Stimulated activated CD4-positive, alpha-beta T cell treated with anti-CD3 and anti-CD28 coated beads, Interleukin-12 subunit alpha, Interleukin-12 subunit beta, amount 100 ng/mL, for 4 hours (primary cell): ENCODE results near the gene AIPL1.

Experiments
- DNase-seq: peaks from one replicate; pipeline ENCODE4 v3.0.0-alpha.2; 2020

AIPL1 gene

DNA sequence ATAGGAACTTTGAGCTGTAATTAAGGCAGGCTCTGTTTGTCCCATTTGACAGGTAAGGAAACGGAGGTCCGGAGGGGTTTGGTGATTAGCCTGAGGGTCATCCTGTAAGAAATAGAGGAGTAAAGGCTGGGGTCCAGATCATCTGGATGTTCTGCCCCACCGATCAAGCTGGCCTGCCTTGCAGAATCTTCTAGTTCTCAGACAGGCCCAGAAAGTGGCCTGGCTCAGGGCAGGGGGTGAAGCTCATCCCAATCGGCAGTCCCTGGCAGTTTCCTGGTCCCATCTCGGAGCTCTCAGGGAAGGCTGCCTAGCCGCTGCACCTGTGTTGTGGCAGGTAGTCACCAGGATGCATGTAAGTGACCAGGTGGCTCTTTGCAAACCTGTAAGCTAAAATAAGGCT lies 13.6 kb upstream of the AIPL1 start:
- no peak for DNase-seq

DNA sequence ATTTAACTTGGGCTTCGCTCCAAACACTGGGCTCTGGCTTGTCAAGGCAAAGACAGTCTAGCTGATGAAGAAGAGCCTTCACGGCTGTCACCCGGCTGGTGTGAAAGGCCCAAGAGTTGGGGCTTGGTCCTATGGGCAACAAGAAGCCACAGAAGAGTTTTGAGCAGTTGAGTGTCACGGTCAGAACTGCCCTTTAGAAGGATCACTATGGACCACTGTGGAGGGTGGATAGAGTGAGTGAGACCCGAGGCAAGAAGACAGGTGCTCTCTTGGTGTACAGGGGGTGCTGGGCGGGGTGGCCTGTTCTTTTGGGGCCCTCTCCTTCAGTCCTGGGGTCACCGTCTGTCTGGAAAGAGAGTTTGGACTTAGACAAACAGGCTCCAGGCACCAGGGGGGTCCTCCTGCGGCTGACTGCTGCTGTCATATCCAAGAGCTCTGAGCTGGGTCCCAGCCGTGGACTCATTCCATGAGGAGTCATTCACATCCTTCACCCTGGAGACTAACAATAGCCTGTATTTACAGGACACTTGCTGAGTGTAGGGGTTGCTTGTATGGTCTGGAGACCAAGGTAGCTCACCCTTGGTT lies 11.7 kb upstream of the AIPL1 start:
- no peak for DNase-seq

DNA sequence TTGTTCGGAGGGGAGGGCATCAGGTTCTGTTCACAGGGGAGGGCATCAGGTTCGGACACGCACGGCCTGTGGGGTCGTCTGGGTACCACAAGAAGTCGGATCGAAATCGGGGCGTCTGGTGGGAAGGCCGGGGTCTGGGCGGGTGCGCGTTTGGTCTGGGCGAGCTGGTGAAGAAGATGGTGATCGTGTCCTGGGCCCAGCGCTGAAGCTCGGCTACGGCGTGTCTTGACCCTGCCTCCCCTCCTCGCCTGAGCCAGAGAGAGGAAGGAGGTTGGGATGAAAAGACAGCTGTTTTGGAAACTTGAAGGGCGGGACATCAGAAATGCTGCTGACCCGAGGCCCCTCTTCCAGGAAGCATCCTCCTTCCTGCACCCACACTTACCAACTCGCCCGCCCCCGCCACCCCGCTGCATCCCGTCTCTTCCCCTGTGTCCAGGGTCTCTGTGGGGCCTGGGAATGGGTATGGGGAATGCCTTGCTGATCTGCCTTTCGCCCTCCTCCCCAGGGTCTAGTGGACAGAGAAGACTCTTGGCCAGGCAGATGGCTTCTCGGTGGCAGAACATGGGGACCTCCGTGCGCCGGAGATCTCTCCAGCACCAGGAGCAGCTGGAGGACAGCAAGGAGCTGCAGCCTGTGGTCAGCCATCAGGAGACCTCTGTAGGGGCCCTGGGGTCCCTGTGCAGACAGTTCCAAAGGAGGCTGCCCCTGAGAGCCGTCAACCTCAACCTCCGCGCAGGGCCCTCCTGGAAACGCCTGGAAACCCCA lies 9.8 kb upstream of the AIPL1 start:
- no peak for DNase-seq

DNA sequence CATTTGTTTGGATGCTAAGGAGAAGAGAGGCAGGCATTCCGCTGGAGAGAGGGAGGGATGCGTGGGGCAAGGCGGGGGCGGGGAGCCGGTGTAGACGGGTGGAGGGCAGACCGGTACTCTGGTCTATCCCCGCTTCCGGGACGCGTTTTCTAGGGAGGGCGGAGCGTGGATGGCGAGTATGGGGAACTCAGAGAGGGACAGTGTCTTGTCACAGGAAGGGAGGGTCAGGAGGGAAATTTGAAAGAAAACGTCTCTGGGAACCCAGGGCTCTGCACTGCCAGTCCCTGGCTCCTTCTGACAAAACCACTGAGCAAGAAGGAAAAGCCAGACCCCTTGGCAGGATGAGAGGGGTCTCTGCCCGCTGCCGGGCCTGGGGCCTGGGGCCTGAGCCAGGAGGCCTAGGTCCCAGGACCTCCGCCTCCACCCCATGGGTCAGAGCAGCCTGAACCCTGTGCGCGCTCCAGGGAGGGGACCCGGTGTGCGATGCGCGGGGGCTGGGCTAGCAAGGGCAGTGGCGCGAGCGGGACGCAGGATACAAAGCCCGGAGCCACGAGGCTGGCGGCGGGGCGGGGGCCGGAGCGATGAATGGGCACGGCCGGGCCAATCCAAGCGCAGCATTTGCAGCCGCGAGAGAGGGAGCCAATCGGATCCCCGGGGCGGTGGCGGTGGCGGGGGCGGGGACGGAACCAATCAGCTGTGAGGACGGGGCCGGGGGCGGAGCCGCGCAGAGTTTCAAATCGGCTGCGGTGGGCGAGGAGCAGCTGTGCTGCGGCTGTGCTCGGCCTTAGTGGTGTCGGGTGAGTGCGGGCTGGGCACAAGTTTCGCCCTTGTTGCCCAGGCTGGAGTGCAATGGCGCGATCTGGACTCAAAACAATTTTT lies 9.0 kb upstream of the AIPL1 start, which contains the start of gene PIMREG:
TSS of gene PIMREG (plus strand) at position 764 of the 879 bp plus-strand sequence. CDS start 656 bp downstream, outside the sequence.
- DNase-seq: peak; percentile 95

DNA sequence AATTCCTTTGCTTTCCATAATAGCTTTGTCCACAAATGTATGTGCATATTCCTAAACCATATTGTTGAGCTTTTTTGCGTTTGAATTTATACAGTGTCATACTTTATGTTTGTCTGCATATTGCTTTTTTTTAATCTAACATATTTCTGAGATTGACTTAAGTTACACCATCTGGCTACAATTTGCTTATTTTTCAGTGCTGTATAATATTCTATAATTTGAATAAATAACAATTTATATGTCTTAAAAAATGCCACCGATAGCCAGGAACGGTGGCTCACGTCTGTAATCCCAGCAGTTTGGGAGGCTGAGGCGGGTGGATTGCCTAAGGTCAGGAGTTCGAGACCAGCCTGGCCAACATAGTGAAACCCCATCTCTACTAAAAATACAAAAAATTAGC lies 7.9 kb upstream of the AIPL1 start:
- DNase-seq: no peak

DNA sequence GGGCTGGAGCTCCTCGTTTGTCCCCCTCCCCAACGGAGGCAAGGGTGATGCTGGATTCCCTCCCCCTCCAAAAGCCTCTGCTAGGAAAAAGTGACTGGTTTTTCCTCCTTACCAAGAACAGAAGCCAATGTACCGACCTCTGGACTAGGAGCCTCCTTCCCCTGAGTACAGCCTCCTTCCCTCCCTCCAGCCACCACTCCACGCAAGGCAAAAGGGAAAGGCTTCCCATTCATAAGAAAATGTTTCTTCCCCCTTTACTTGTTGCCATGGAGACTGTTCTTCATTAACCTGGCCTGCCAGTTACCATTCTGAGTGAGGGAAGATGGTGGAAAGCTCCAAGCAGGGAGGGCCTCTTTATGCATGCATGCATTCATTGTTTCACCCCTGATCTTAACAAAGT lies 5.0 kb upstream of the AIPL1 start:
- no peak for DNase-seq

DNA sequence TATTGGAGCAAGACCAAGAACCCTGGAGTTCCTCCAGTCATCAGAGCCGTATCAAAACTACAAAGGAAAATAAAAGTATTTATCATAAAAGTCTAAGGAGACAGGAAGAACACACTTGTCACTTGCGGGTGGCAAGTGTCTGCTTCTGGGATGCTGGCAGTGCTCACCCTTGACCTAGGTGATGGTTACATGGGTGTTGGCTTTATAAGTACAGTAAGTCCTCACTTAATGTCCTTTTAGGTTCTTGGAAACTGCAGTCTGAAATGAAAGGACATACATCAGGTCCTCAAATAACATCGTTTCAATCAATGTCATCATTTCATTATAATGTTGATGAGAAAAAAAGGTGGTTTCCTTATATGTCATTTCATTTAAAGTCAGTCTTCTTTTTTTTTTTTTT lies 3.0 kb upstream of the AIPL1 start:
- DNase-seq: no peak

DNA sequence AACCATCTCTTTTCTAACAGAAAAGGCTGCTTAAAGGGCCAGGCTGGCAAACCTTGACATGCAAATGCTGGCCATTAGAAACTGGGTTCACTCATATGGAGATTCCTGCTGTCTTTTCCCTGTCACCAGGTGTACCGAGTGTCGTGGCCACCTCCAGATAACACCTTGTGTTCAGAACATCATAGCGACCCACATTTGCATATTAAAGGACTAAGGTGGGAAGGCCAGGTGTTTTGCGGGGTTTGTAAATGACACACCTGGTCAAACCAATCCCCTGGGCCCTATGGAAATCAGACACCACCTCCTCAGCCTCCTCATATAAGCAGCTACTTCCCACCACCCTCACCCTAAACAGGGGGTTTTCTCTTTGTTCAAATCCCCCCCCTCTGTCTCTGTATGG lies 2.5 kb upstream of the AIPL1 start:
- no peak for DNase-seq

DNA sequence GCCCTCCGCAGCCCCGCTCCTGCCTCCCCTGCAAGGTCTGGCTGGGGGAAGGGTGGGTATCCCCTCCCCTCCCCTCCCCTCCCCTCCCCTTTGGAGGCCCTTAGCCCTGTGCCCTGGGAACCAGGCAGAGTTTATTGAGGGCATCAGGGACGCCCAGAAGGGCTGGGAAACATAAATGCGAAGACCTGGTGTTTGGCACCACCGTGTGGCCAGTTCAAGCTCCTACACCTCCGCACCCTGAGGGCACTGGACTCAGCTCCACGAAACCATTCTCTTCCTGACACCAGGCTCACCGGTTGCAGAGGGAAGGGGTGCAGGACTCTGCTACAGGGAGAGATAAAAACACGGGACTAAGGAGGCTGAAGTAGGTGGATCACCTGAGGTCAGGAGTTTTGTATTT lies 1.0 kb upstream of the AIPL1 start:
- DNase-seq: peak; percentile 55

DNA sequence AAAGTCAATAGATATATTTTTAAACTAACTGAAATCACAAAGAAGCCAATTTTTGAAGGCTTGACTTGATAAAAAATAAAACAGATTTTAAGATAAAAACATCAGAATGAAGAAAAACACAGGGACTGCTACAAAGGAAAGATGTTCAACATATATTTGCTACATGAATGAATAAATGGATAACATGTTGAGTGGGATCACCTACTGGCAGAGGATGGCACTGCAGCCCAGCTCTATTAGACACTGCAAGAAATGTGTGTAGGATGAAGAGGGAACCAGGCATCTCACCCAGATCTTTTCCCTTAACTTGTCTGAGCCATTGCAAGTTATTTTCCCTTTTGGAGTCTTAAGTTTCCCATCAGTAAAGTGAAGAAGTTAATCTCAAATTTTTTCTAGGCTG lies 4.2 kb downstream of the AIPL1 start:
- DNase-seq: no peak

DNA sequence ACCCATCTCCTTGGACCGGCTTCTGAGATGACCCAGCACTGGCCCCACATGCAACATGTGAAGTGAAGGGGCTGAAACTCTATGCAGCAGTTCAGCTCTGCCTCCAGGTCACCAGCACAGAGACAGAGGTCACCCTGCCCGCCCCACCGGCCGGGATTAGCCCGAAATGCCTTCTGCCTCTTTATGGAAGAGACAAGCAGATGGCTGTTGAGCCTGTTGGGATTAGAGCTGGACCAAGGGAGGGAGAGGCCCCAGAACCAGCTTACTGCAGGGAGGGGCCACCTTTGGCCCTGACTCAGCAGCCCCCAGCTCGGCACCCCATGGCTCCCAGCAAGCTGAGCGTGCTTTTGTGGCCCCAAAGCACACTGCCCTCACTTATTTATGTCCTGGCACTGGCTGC lies 5.7 kb downstream of the AIPL1 start:
- no peak for DNase-seq

DNA sequence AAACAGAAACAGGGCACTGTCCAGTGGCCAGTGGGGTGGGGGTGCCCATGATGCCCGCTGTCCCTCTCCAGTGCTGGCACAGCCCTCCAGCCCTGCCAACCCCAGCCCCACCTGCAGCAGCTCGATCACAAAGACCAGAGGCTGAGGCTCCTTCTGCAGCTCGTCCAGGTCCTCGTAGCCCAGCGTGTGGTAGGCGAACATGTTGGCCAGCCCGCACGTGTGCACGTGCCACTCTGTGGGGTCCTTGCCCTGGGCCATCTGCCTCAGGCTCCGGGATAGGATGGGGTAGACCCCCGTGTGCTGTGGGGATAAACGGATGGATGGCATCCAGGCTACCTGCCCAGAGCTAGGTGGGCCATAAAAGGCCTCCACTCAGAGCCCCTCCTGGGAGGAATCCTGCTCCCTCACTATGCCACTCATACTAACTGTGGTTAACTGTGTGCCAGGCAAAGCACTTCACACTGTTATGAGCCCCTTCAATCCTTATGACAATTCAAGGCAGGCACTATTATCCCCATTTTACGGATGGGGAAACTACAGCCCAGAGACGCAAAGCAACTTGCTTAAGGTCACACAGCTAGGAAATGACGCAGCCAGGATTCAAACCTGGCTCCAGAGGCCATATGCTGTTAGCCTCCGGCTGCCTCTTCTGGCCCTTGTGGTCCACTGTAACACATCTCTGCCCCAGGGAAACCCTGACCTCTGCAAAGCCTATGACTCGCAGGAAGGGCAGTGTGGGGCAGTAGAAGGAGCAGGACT lies 6.5 kb downstream of the AIPL1 start:
- DNase-seq: no peak

DNA sequence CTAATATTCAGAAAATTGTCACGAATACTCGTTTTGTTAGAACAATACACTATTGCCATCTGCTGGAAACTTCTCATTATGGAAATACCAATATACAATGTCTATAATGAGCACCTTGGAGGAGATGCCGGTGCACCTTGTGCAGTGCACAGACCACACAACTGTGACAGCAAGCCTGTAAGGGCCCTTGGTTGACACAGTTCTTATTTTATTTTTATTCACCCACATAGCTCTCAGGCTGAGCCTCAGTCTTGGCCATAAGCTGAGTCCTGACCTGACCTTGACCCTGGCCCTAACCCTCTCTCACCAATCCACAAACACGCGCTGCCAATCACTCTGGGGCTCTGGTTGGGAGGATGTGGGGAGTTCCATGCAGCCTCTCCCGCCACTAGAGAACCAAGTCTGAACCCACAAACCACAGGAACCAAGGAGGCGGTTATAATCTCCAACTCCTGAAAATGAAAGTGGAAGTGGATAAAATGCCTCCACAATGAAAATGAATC lies 7.6 kb downstream of the AIPL1 start:
- DNase-seq: no peak

DNA sequence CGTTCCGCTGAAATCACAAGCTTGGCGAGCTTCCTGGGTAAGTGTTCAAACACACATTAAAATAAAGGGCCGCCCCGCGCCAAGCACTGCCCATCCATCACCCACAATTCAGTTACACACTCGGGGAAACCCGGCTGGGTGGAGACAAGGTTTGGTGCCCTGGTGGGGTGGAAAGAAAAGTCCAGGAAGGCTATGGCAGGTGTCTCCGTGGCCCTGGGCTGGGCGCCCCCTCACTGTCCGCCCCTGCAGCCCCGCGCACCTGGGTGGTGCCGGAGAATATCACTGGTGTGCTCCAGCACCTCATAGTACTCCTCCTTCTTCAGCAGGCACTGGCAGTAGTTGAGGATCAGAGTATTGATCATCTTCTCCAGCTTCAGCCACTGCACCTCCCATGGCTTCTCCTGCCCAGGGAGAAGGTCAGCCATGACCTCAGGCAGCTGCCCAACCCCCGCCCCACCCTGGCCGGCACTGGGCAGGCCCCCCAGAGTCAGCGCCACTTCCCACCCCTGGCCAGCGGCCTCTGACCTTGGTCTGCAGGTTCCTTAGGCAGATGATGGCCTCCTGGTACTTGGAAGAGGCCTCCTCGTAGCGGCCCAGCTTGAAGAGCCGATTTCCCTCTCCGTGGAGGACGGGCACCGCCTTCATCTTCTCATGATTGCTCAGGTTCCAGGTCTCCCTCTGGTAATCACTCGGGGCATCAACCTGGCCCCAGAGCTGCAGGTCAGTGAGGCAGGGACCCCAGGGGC lies 8.4 kb downstream of the AIPL1 start:
- no peak for DNase-seq

DNA sequence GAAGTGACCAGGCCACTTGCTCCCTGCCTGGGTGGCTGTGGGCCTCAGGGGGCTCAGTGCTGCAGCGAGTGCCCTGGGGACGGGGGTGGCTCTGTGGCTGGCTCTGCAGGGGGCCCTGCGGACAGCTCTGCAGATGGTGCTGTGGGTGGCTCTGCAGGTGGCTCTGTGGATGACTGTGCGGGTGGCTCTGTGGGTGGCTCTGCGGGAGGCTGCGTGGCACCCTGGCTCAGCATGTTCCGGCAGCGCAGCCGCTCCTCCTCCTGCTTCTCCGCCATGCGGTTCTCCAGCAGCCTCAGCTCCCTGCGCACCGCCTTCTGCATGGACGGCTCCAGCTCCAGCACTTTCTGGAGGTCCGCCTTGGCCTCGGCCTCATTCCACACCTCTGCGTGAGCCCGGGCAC lies 9.5 kb downstream of the AIPL1 start:
- DNase-seq: no peak

DNA sequence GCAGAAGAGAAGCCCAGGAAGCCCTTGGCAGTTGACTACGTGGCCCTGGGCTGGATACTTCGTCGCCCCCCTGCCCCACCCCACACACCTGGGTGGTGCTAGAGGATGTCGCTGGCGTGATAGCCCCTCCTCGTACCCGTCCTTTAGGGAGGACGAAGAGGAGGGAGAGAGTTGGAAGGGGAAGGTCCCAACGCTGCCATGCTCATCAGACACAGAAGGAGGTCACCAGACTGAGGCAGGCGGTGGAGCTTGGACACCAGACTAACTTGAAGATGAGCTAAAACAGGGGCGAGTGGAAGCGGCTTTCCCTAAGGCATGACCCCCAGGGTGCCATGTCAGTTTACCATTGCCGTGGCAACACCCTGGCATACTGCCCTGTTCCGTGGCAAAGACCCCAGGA lies 11.0 kb downstream of the AIPL1 start:
- DNase-seq: no peak

DNA sequence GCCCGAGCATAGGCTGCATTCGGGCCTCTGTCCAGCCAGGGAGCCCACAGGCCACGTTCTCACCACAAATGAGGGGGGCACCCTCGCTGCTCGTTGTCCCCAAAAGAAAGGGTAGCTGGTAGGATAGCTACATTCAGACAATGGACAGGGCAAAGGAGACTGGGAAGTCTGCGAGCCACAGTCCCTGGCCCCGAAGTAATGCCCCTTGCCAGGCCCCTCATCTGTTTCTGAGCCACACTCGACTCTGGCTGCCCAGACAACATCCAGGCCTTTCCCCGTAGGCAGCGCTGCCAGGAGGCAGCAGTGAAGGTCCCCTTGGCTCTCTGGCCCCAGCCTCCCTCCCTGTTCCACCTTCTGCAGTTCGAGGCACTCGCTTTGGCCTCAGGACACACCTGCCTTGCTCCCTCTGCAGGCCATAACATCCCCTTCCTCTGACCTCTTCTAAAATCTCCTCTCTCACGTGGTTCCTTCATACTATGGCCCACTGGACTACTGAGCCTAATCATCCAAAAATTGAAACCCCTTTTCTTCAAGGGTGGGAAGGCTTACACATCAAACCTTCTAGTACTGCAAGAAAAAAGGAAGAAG lies 12.2 kb downstream of the AIPL1 start:
- no peak for DNase-seq

DNA sequence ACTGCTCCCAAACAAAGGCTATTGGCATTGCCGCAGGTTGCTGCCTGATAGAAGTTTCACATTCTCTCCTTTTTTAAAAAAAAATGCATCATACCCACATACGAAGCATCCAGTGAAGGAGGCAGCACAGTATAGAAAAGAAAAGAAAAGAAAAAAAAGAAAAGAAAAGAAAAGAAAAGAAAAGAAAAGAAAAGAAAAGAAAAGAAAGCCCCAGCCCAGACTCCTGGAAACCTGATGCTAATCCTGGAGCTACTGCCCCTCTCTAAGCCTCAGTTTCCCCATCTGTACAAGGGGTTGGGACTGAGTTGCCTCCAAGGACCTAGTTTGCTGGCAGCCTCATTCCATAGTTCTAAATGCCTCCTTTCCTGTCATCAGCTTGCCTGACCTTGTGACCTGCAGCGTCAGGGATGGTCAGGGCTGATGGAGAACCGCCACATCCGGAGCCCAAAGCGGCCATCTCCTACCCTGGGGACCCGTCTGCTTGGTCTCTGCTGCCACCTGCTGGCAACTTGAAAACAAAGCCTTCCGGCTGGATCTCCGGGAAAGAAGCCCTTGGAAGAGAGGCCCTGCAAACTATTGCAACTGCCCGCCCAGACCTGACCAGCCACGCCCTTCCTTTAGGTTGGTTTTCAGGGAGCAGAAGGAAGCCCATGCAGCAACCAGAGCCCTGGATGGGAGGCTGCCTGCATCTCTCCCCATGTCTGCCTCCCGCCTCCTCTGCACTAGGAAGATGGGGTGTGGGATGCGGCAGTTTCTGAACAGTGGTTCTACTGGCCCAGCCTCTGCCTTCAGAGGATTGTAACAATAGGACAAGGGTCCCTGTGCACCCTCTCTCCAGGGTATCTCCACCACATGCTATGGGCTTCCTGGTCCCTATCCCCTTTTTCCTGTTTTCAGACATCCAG lies 13.0 kb downstream of the AIPL1 start:
- DNase-seq: peak; percentile 70

DNA sequence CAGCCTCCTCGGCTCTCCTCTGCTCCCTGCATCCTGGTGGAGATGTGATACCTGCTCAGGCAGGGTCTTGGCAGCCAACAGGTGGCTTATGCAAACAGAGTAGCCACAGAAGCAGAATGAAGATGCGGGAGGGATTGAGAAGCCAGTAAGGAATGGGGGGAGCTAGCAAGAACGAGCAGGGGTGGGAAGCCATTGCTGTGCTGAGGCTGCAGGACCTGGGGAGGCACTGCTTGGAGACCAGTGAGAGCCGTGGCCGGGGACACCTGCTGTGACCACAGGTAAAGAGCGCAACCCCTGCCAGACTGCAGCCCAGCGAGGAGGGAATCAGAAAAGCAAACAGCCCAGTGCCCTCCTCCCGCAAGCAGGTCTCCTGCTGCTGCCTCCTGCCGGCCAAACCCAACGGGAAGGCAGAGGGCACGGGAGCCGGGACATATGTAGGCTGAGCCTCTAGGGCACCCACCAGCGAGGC lies 14.7 kb downstream of the AIPL1 start:
- peak; percentile 27 for DNase-seq

DNA sequence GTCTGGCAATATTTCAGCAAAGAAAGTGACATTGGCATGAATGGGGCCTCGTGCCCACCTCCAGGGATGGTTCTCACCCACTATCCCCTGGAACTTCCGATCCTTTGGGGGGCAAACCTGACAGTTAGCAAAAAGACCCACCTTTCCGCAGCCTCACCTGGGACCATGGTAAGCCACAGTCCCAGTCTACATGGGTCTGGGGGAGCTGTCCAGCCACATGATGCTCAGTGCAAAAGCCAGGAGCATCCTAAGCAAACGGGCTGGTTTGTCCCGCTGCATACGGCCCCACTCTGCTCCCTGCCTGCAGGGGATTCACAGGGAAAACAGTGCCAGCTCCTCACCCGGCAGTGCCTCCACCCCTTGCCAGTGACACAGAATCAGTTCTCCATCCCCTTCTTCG lies 19.3 kb downstream of the AIPL1 start:
- DNase-seq: no peak
